Measurements from ENCODE around the gene PEAK3.
A peak's percentile ranks its signal among the peaks of the same experiment; 100 is the strongest.

PEAK3 gene

DNA sequence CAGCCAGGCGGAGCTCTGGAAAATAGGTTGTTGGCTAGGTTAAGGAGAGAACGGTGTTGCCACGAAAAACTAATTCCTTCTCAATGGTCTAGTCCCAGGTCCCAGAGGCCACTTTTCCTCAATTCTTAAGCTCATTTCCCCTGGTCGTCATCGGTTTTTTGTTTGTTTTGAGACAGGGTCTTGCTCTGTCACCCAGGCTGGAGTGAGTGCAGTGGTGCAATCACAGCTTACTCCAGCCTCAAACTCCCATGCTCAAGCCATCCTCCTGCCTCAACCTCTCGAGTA, 44.2 kb downstream of the PEAK3 start:
- no peak for TF ChIP-seq CTCF (IDR thresholded peaks at IDR 0.05; ENCODE audit: borderline replicate concordance, insufficient read depth, low read depth, low read length)

GRCh38 chr19:2237051-2237868, 44.7 kb downstream of the PEAK3 start:
- no peak for TF ChIP-seq CTCF (IDR thresholded peaks at IDR 0.05; ENCODE audit: borderline replicate concordance, insufficient read depth, low read depth, low read length)
- peak overlapping the region; percentile 81 for H3K4me3 ChIP-seq (ENCODE audit: low read depth, low read length)

More for the DNA sequence above, 44.2 kb downstream of the PEAK3 start:
- H3K4me3 ChIP-seq (ENCODE audit: low read depth, low read length) = peak overlapping the region; percentile 81

- H3K4me3 ChIP-seq (ENCODE audit: low read depth, low read length) = peak within 1 kb of the TSS; percentile 81
- TF ChIP-seq CTCF (IDR thresholded peaks at IDR 0.05; ENCODE audit: borderline replicate concordance, insufficient read depth, low read depth, low read length) = peak; percentile 100
Observed at GRCh38 chr19:2236314-2237050, 45.5 kb downstream of the PEAK3 start, which contains the start of the genes PLEKHJ1 and SF3A2. Gene PLEKHJ1 (minus strand): TSS chr19:2236329. CDS start chr19:2236248, 81 bp downstream. Gene SF3A2 (plus strand): TSS chr19:2236824. CDS start chr19:2243419, 6,595 bp downstream.

DNA sequence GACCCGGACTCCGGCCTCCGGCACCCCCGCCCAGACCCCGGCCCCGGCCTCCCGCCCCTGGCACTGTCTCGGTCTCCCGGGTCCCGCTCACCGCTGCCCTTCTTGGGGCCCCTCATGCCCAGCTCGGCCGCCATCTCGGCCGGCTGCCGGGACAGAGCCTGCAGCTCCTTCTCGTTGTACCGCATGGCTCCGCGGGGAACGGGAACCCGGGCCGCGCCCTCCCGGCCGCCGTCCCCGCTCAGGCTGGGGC, 46.0 kb downstream of the PEAK3 start:
- no peak for TF ChIP-seq CTCF (IDR thresholded peaks at IDR 0.05; ENCODE audit: borderline replicate concordance, insufficient read depth, low read depth, low read length)
- peak overlapping the region; percentile 81 for H3K4me3 ChIP-seq (ENCODE audit: low read depth, low read length)

- no peak for TF ChIP-seq CTCF (IDR thresholded peaks at IDR 0.05; ENCODE audit: borderline replicate concordance, insufficient read depth, low read depth, low read length)
- peak overlapping the region; percentile 81 for H3K4me3 ChIP-seq (ENCODE audit: low read depth, low read length)
Observed at GRCh38 chr19:2235381-2236063, 46.5 kb downstream of the PEAK3 start.

DNA sequence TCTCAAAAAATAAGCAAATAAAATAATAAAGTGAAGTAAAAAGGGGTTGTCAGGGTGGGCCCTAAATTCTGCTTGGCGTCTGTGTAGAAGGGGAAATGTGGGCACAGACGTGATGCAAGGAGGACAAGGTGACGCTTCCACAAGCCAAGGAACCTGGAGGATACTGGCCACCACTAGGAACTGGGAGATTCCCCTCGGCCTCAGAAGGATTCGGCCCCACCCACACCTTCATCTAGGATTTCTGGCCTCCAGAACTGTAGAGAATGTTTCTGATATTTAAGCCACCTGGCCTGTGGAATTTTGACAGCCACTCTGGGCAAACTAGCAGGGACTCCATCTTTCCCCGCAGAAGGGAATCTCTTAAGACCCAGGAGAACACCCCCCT, 47.0 kb downstream of the PEAK3 start:
- TF ChIP-seq CTCF (IDR thresholded peaks at IDR 0.05; ENCODE audit: borderline replicate concordance, insufficient read depth, low read depth, low read length) = no peak
- peak overlapping the region; percentile 81 for H3K4me3 ChIP-seq (ENCODE audit: low read depth, low read length)

Data from GM12875 (cell line).